HG02852 (cell line): ENCODE results near the gene HOXB8.

ENCODE experiments used
- ATAC-seq: cut with Tn5 transposase; IDR thresholded peaks from one replicate; pipeline ENCODE4 v1.9.1; 2021; ENCODE audit warnings: mild to moderate bottlenecking, moderate library complexity; ENCODE audit not compliant: unreplicated experiment

The HOXB8 gene

DNA sequence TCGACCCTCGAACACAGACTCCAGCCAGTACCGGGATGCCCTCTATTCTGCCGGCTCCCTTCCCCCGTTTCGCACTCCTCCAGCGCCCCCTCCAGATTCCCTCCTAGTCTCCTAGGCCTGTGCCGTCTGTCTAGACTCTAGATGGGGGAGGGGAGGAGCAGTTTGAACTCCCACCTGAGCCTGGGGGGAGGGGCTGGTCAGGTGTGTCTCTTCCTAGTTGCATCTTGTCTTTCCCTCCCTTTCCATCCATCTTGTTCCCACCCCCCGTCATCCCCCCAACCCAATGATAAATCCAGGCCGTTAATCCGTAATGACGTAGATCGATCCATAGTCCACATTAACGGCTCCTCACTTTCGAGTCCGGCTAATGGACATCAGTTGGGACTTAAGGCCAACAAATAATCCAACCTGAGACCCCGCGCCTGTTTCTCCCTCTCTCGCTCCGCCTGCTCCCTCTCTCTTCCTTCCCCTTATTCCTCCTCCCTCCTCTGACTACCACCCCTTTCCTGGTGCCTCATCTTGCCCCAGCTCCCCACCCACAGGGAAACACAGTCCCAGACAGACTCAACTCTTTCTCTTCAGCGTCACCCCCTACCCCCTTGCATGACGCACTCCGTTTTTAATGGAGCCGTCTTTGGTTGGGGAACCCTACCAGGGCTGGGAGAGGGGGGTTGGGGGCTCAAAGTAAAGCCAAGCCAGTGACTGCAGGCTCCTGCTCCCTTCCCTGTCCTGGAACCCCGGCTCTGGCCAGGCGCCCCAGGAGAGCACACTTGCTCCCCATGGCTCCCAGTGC lies 18.2 kb downstream of the HOXB8 start:
- ATAC-seq, result no peak

GRCh38 chr17:48596000-48596734 lies 18.9 kb downstream of the HOXB8 start:
- no peak for ATAC-seq

DNA sequence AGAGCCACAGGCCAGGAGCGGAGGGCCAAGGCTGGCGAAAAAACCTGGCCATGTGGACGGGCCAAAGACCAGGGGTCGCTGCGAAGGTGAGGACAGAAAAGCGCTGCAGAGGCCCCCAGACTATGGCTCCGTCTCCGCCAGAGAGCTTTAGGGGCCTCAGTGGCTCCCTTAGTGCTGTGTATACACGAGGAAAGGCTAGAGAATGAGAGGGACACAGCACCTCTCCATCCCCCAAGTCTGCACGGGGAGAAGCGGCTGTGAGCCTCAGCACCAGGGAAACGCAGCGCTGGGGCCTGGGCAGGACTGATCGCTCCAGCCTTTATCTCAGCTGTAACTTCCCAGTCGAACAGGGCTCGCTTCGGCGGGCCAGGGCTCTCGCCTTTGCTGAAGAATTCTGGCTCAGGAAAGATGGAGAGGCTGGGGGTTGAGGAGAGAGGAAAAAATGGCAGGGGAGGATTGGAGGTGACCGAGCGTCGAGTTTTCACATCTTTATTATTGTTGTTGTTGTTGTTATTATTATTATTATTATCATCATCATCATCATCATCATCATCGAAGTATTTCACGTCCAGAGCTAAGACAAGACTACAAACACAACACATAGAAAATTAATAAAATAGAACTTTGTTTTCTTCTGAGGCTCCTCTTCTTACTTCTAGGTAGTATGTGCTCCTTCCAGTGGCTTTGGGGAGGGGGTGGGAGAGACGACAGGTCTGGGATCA lies 19.7 kb downstream of the HOXB8 start:
- no peak for ATAC-seq

DNA sequence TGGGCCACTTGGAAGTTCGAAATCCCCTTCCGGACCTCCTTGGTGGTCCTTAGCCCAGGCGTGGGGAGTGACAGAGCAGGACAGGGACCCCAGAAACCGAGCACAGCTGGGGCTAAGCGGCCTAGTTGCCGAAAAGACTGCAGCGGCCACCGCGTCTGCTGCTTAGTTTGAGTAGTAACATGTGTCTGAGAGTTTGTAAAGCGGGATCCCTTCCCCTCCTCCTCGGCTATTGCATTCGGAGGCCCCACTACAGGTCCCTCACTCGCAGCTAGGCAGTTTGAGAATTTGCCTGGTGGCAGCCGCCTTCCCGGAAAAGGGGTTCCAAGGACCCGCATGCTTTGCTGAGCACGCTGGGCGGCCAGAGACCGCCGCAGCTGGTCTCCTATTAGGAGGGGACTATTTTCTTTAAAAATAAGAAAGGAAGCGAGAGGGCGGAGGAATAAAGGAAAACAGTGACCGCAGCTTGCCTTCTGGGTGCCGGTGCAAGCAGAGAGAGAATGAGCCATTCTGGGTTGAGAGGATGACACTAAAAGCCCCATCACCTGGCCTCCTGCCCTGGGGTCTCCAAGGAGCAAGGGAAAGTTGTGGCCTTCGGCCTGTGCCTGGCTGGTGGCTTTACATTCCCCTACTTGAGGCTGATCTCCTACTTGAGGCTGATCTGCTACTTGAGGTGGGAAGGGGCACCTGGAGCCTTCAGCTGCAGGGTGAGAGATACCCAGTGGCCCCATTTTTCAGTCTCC lies 20.4 kb downstream of the HOXB8 start:
- no peak for ATAC-seq

DNA sequence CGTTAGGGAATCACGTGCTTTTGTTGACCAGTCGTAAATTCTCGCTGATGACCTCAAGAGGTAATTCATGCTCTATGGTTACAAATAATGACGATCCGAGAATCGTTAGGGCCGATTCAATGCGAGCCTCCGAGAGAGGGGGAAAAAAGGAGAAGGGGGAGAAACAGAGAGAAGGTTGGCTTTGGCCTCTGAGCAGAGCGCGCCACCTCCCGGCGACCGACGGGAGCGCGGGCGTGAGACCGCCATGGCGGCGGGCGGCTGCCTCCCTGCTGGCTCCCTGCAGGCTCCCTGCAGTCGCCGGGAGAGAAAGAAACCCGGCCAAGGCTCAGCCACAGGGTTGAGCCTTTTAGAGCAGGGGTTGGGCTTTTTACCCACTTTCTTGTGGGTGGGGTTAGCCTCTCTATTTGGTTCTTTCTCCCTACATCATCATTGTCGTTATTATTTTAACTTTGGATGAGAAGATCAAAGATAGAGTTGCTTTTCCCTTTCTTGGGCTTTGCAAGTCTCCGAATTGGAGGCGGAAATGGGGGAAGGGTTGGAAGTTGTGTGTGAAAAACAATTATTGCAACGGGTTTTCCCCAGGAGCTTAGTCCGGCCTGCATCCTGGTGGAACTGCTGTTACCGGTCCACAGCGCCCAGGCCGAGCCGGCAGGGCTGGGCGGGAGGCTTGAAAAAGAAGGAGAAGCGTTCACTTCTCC lies 21.1 kb downstream of the HOXB8 start:
- no peak for ATAC-seq

DNA sequence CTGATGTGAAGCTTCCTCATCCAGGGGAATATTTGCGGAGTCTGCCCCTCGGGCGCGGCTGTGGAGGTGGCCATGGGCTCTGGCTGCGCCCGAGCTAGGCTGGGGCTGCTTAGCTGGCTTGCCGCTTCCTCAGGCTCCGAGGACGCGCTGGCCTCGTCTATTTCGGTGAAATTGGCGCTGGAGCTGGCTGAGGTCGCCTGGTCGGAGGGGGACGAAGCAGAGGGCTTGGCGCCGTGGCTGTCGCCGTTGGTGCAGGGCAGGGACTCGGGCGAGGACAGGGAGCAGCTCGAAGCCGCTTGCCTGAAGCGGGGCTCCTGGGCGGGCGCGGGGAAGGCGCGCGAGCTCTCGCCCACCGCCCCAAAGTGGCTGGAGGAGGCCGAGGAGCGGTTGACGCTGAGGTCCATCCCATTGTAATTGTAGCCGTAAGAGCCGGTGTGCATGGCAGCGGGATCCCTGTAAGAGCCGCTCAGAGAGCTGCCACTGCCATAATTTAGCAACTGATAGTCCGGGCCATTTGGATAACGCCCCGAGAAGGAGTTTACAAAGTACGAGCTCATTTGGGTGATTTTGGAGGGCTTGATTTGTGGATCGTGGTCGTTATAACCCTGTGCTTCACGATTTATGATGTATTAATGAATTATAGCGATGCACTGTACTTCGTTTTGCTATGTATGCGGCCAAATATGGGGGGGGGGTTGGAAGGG lies 21.8 kb downstream of the HOXB8 start, which contains the start of gene HOXB5:
Gene HOXB5 (minus strand): TSS at position 654 of the 704 bp plus-strand sequence. CDS start 97 bp downstream, at position 557.
- no peak for ATAC-seq

- ATAC-seq, result no peak
Measured at GRCh38 chr17:48592577-48592976, 22.5 kb downstream of the HOXB8 start.

- no peak for ATAC-seq
Measured at GRCh38 chr17:48592057-48592514, 23.0 kb downstream of the HOXB8 start.

- ATAC-seq, result no peak
Measured at GRCh38 chr17:48591255-48592056, 23.6 kb downstream of the HOXB8 start.

- ATAC-seq, result no peak
Measured at GRCh38 chr17:48590607-48591161, 24.4 kb downstream of the HOXB8 start.

DNA sequence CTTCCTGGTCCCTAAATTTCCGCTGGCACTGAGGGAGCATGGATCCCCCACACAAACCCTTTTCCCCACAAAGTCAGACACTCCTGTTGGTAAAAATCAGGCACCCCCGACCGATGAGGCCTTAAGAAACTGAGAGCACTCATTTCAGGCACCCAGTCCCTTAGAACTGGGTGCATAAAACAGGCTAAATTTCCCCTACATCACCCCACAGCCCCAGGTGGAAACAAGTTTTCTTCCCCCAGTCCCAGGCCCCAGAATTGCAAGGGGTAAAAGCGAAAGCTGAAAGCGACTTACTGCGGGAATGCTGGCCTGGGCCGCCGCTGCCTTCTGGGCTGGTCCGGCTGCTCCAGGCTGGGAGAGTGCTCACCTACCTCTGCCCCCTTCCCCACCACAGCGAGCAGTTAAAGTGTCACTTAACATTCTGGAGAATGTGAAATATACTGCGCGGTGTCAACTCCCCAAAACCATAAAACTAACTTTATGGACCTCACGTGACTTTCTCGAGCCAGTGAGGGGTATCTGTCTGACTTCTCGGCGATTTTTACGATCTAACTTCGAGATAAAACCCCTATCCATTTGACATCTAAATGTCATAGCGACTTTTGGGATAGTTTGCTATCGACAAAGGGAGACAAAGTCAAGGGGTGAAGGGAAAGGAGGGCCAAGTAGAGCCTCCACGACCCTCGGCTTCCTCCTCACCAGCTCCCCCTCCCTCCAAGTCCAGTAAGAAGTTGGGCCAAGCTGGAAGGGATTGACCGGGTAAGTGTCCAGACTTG lies 25.1 kb downstream of the HOXB8 start, which contains the start of gene HOXB3:
Gene HOXB3 (minus strand): TSS at position 411 of the 776 bp plus-strand sequence. CDS start 37,767 bp downstream, outside the sequence.
- ATAC-seq, result no peak

DNA sequence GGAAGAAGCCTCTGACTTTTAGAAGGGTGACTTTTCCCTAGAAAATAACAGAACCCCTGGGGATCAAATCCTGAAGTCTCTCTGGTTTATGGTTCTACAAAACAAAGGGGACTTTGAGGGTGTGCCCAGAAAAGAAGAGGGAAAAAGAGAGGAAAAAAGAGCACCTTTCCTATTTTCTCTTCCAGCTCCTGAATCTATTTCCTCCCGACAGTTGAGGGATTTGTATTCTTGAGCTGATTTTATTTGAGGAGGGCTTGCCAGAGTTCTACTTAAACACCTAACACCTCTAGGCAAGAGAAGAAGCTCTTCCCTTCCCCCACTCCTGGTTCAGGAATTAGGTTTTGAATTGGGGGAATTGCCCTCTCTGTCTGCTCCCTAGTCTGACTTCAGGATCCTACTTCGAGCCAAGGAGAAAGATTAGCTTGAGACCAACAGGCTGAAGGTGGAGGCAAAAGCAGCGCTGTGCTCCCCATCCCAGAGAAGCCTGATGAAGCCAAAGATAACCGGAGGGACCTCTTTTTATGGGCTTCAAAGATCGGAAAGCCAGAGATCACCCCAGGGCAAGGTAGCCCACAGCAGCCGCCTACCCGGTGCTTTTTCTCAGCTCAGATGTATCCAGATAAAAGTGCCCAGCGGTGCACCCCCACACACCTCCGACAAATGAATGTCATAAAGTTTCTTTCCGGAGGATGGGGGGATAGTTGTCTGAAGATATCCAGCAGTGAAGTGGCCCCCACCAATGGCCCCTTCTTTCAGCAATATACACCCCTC lies 25.8 kb downstream of the HOXB8 start:
- ATAC-seq, result no peak

DNA sequence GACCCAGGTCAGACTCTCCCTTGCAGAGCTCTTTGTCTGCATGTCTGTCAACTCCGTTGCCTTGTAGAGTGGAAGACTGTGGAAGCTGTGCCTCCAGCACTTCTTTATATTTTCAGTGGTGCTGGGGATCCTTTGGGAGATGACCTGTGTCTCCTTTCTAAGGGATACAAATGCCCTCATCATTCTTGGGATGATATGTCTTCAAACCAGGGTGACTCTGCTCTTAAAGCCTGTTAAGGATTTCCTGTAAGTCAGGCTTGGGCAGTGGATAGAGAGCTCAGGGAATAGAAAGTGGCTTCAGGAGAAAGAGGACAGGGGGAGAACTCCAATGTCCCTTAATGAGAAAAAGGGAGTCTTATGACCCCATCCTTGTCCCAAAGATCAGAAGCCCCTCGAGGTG lies 26.6 kb downstream of the HOXB8 start:
- no peak for ATAC-seq

- ATAC-seq, result no peak
Measured at GRCh38 chr17:48588074-48588415, 27.0 kb downstream of the HOXB8 start.

DNA sequence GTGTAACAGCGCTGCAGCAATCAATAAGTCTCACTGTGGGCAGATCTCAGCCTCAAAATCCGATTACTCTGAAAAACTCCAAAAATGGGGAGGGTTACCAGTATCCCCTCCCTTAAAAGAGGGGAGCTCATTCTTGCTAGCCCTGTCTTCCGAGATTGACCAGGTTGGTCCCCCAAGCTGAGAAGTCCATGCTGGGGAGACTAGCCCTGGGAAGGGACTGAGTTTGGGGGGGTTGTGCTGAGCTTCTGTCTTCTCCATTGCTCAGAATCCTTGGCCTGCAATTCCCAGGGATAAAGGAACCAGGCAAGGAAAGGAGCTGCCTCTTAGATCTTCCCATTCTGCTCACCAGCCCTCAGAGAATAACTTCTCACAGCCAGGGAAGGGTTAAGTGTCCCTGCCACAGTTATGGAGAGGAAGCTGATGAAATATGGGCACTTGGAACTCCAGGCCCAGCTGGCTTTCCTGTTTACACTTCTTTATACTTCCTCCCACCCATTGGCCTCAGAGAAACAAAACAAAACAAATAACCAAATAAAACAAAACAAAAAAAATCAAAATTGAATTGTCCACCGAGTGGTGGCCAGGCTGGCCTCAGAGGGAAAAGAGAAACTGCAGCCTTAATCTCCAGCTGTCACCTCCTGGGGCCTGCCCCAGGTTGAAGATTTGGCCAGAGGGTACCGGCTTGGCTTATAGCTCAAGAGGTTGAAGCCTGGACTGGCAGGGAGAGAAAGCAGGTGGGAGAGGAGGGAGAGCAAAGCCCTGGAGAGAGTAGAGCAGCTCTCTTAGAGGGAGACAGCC lies 27.6 kb downstream of the HOXB8 start:
- no peak for ATAC-seq
